OCI-LY7 (cell line): ENCODE measurements around the gene LDAF1.

Experiments
- EZH2phosphoT487 ChIP-seq: fragments of 200-600 bp; sonication (generic); IDR thresholded peaks from 2 replicates; pipeline ENCODE4 v1.6.1; 2018; ENCODE audit warnings: low read depth, borderline replicate concordance, mild to moderate bottlenecking, mixed run types, antibody characterized with exemption, low read length, moderate library complexity, mixed read lengths
- TF ChIP-seq, protein P1 (sequence below): fragments of 200-600 bp; sonication (generic); conservative IDR thresholded peaks from 2 replicates; pipeline ENCODE4 v1.5.1; 2014; ENCODE audit warnings: mild to moderate bottlenecking, antibody characterized with exemption, low read length, moderate library complexity, mixed read lengths

- TF ChIP-seq, protein P1, sequence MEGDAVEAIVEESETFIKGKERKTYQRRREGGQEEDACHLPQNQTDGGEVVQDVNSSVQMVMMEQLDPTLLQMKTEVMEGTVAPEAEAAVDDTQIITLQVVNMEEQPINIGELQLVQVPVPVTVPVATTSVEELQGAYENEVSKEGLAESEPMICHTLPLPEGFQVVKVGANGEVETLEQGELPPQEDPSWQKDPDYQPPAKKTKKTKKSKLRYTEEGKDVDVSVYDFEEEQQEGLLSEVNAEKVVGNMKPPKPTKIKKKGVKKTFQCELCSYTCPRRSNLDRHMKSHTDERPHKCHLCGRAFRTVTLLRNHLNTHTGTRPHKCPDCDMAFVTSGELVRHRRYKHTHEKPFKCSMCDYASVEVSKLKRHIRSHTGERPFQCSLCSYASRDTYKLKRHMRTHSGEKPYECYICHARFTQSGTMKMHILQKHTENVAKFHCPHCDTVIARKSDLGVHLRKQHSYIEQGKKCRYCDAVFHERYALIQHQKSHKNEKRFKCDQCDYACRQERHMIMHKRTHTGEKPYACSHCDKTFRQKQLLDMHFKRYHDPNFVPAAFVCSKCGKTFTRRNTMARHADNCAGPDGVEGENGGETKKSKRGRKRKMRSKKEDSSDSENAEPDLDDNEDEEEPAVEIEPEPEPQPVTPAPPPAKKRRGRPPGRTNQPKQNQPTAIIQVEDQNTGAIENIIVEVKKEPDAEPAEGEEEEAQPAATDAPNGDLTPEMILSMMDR = no peak
- TF ChIP-seq EZH2phosphoT487 = no peak
Observed at GRCh38 chr16:21167929-21168602, 9.6 kb downstream of the LDAF1 start.
